GM12878 (cell line): ENCODE measurements around the gene CDK11A. TPM values are rescaled to one million over a fixed set of nuclear protein-coding genes. Genes with fewer than 3 reads are reported as not detected.

Source experiments
- ATF7 ChIP-seq: fragments of 450-650 bp; IDR thresholded peaks from 2 replicates; pipeline ENCODE4 v1.6.1; 2016; ENCODE audit warnings: low read depth, mild to moderate bottlenecking
- BCL11A ChIP-seq: IDR thresholded peaks from 2 replicates; pipeline ENCODE4 v1.6.1; 2011; ENCODE audit warnings: low read depth, low read length
- BCL3 ChIP-seq: IDR thresholded peaks from 2 replicates; pipeline ENCODE4 v1.6.1; 2011; ENCODE audit warnings: borderline replicate concordance, low read depth, mild to moderate bottlenecking, moderate library complexity, low read length; ENCODE audit not compliant: insufficient read depth, poor library complexity, severe bottlenecking
- EP300 ChIP-seq, 2 experiments: fragments of 150-350 bp in 1 of 2; IDR thresholded peaks; 2 replicates each; pipeline ENCODE4 v1.6.1; 2011 to 2012; ENCODE audit warnings: low read depth in 2 of 2, low read length in 2 of 2, borderline replicate concordance in 1 of 2, improper control_type of control experiment in 1 of 2, inconsistent platforms in 1 of 2; ENCODE audit not compliant: control insufficient read depth in 1 of 2
- FOXK2 ChIP-seq: fragments of 450-650 bp; IDR thresholded peaks from 2 replicates; pipeline ENCODE4 v1.6.1; 2017; ENCODE audit warnings: mild to moderate bottlenecking, moderate library complexity
- GABPA ChIP-seq: IDR thresholded peaks from 2 replicates; pipeline ENCODE4 v1.6.1; 2014; ENCODE audit warnings: antibody characterized with exemption, low read depth, mild to moderate bottlenecking, inconsistent platforms
- GATAD2B ChIP-seq: fragments of 450-650 bp; conservative IDR thresholded peaks from 2 replicates; pipeline ENCODE4 v1.6.1; 2017; ENCODE audit warnings: low read depth, mild to moderate bottlenecking, moderate library complexity
- NR2F1 ChIP-seq: fragments of 450-650 bp; conservative IDR thresholded peaks from 2 replicates; pipeline ENCODE4 v1.6.1; 2017; ENCODE audit warnings: mild to moderate bottlenecking
- RFX5 ChIP-seq: IDR thresholded peaks from 2 replicates; pipeline ENCODE4 v1.6.1; 2011; ENCODE audit warnings: low read depth, low read length, improper control_type of control experiment
- RUNX3 ChIP-seq: IDR thresholded peaks from 2 replicates; pipeline ENCODE4 v1.6.1; 2012; ENCODE audit warnings: low read length, inconsistent platforms
- SKIL ChIP-seq: fragments of 450-650 bp; IDR thresholded peaks from 2 replicates; pipeline ENCODE4 v1.6.1; 2017; ENCODE audit warnings: mild to moderate bottlenecking, low read depth, inconsistent platforms; ENCODE audit not compliant: poor library complexity, severe bottlenecking
- SMC3 ChIP-seq: IDR thresholded peaks from 2 replicates; pipeline ENCODE4 v1.6.1; 2011; ENCODE audit warnings: low read length, improper control_type of control experiment, borderline replicate concordance
- SPI1 ChIP-seq: IDR thresholded peaks from 2 replicates; pipeline ENCODE4 v1.6.1; 2011; ENCODE audit warnings: low read depth, mild to moderate bottlenecking, low read length, moderate library complexity, borderline replicate concordance; ENCODE audit not compliant: insufficient read depth
- TCF3 ChIP-seq: IDR thresholded peaks from 2 replicates; pipeline ENCODE4 v1.6.1; 2012; ENCODE audit warnings: low read depth, mild to moderate bottlenecking, low read length, borderline replicate concordance; ENCODE audit not compliant: insufficient read depth
- ZNF217 ChIP-seq: fragments of 450-650 bp; IDR thresholded peaks from 2 replicates; pipeline ENCODE4 v1.6.1; 2017; ENCODE audit warnings: antibody characterized with exemption, mild to moderate bottlenecking
- ZNF592 ChIP-seq: fragments of 450-650 bp; IDR thresholded peaks from 2 replicates; pipeline ENCODE4 v1.6.1; 2017; ENCODE audit warnings: mild to moderate bottlenecking, moderate library complexity
- polyA plus RNA-seq, 11 experiments: library from polyadenylated mRNA; depleted of rRNA in 4 of 11; unstranded in 6 of 11; stranded (reverse) in 5 of 11; fragments of >200 nt; fragmentation: Nextera tagmentation in 4 of 11; fragmentation: Illumina TruSeq in 1 of 11; extraction: Ambion mirVana in 4 of 11; extraction: Trizol in 1 of 11; gene quantifications; 1 replicate in 1 of 11; 2 replicates in 10 of 11; pipeline versions ENCODE4 v1.2.1 to v1.2.3, GENCODE V29; 2011 to 2016; ENCODE audit warnings: inconsistent platforms in 2 of 11, missing spikeins in 2 of 11, low read depth in 1 of 11
- total RNA-seq, 4 experiments: library from RNA; depleted of rRNA in 3 of 4; stranded (reverse); fragments of >200 nt in 3 of 4; fragmentation: Illumina TruSeq in 1 of 4; extraction: Trizol in 1 of 4; gene quantifications; 2 replicates each; pipeline versions ENCODE4 v1.2.1 to v1.2.3, GENCODE V29; 2013 to 2021
- TF ChIP-seq, protein P1 (sequence below): fragments of 450-650 bp; IDR thresholded peaks from 2 replicates; pipeline ENCODE4 v1.6.1; 2017; ENCODE audit warnings: mild to moderate bottlenecking

Gene CDK11A
- total and polyA plus RNA-seq, 10 of the 15 experiments (the other 5 are each of a cell fraction or from before 2014, with no cell fraction given): 5.1 to 46.0 (median 25.9) TPM

GRCh38 chr1:1677718-1678580 is 46.2 kb downstream of the CDK11A start (continued):
- TF ChIP-seq ZNF592 (no peak), RFX5 (no peak), NR2F1 (peak; percentile 82; the same call in 1 of the 2 replicates), BCL11A (peak; percentile 51), TCF3 (peak; percentile 64), FOXK2 (peak; percentile 58; the same call in 1 of the 2 replicates), ZNF217 (peak; percentile 71; the same call in 1 of the 2 replicates), SPI1 (peak; percentile 78), SMC3 (0 out of 2 replicates have a peak, but pooled peaks have one; percentile 6), BCL3 (peak; percentile 80), ATF7 (peak; percentile 60; the same call in 1 of the 2 replicates), GATAD2B (peak; percentile 99), SKIL (peak; percentile 94), GABPA (0 out of 2 replicates have a peak, but pooled peaks have one; percentile 50), RUNX3 (peak; percentile 90), EP300 (IDR thresholded peaks at IDR 0.05; ENCODE audit: borderline replicate concordance in 1 of 2, control insufficient read depth in 1 of 2, low read depth in 2 of 2, low read length in 2 of 2) (peak; percentile 52 to 70; a peak in 2 of 4 replicates)
- TF ChIP-seq, protein P1, sequence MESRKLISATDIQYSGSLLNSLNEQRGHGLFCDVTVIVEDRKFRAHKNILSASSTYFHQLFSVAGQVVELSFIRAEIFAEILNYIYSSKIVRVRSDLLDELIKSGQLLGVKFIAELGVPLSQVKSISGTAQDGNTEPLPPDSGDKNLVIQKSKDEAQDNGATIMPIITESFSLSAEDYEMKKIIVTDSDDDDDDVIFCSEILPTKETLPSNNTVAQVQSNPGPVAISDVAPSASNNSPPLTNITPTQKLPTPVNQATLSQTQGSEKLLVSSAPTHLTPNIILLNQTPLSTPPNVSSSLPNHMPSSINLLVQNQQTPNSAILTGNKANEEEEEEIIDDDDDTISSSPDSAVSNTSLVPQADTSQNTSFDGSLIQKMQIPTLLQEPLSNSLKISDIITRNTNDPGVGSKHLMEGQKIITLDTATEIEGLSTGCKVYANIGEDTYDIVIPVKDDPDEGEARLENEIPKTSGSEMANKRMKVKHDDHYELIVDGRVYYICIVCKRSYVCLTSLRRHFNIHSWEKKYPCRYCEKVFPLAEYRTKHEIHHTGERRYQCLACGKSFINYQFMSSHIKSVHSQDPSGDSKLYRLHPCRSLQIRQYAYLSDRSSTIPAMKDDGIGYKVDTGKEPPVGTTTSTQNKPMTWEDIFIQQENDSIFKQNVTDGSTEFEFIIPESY: no peak
